ENCODE data around the gene CTAGE1.
"Not testable (repeated sequence)": the region's sequence is repeated elsewhere in the genome, so short reads cannot be mapped to it uniquely, and the experiment has no call there.

CTAGE1 gene

DNA sequence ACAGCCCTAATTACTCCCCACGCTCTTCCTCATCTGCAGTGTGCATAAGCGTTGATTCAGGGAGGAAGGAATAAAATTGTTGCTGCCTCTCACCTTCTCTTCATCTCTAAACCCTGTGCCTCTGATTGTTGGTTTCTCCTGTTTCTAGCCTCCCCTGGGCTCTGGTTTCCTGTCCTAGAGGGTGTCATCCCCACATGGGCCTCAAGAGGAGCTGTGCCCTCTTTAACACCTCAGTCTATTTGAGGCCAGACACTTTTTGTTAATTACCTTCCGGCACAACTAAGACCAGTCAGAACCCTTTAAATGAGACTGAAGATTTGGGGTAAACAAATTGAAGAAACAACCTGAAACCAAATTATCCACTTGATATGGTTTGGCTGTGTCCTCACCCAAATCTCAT lies 9.7 kb downstream of the CTAGE1 start:
- DNase-seq (ENCODE audit: low read depth, low spot score), result no peak
- ChIA-PET CTCF (no interaction called here), POLR2A (no interaction called here)
- no peak overlapping the region for H3K4me3 ChIP-seq (ENCODE audit: low read depth, low read length)
- TF ChIP-seq, protein P1, sequence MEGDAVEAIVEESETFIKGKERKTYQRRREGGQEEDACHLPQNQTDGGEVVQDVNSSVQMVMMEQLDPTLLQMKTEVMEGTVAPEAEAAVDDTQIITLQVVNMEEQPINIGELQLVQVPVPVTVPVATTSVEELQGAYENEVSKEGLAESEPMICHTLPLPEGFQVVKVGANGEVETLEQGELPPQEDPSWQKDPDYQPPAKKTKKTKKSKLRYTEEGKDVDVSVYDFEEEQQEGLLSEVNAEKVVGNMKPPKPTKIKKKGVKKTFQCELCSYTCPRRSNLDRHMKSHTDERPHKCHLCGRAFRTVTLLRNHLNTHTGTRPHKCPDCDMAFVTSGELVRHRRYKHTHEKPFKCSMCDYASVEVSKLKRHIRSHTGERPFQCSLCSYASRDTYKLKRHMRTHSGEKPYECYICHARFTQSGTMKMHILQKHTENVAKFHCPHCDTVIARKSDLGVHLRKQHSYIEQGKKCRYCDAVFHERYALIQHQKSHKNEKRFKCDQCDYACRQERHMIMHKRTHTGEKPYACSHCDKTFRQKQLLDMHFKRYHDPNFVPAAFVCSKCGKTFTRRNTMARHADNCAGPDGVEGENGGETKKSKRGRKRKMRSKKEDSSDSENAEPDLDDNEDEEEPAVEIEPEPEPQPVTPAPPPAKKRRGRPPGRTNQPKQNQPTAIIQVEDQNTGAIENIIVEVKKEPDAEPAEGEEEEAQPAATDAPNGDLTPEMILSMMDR (IDR thresholded peaks at IDR 0.05; ENCODE audit: insufficient read depth, low read length, missing control alignments), result no peak

DNA sequence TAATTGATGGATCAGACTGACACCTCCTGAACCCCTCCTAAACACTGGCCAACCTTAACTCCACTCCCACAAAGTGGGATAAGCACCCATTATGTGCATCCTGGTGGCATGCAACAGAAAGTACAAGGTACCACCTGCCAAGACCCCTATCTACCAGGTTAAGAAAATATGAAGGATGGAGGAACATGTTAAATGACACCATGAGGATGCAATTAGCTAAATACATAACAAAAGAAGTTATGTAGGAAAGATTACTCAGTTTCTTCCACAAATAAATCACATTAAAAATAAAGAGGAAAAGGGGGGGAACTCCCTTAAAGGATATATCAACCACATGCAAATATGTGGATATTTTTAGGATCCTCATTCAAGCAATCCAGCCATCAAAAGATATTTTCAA lies 12.6 kb downstream of the CTAGE1 start:
- TF ChIP-seq, protein P1 (IDR thresholded peaks at IDR 0.05; ENCODE audit: insufficient read depth, low read length, missing control alignments), result no peak
- POLR2A ChIA-PET, result no interaction called here
- CTCF ChIA-PET, result no interaction called here
- DNase-seq (ENCODE audit: low read depth, low spot score), result no peak
- no peak overlapping the region for H3K4me3 ChIP-seq (ENCODE audit: low read depth, low read length)

DNA sequence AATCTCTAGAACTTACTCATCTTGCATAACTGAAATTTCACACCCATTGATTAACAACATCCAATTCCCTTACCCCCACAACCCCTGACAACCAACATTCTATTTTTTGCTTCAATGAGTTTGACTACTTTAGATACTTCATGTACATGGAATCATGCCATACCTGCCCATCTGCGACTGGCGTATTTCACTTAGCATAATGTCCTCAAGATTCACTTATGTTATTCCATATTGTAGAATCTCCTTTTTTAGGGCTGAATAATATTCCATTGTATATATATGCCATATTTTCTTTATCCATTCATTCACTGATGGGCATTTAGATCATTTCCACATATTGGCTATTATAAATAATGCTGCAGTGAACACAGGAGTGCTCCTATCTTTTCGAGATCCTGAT lies 13.8 kb downstream of the CTAGE1 start:
- ChIA-PET POLR2A (no interaction called here), CTCF (no interaction called here)
- no peak overlapping the region for H3K4me3 ChIP-seq (ENCODE audit: low read depth, low read length)
- TF ChIP-seq, protein P1 (IDR thresholded peaks at IDR 0.05; ENCODE audit: insufficient read depth, low read length, missing control alignments), result no peak
- no peak for DNase-seq (ENCODE audit: low read depth, low spot score)

DNA sequence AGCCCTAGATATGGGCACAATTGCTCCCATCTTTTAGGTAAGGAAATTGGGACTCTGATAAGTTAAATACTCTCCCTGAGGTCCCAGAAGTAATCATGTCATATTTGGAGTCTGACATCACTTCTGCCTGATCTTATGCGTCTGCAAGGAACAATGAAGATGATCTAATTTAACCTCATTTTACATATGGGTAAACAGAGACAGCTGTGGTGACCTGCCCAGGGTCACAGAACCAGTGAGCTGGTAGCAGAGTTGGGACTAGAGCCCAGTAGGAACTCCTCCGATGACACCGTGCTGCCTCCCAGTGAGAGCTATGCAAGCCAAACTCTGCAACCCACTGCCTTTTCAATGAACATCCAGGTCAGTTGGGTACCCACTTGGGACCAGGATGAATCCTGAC lies 17.8 kb downstream of the CTAGE1 start:
- no peak overlapping the region for H3K4me3 ChIP-seq (ENCODE audit: low read depth, low read length)
- ChIA-PET POLR2A (no interaction called here), CTCF (interaction anchor here (0.6 to 0.9 kb wide), 2 partner anchors 102 to 163 kb away, joined by 3 to 4 read pairs; no protein-coding TSS in a partner anchor)
- TF ChIP-seq, protein P1 (IDR thresholded peaks at IDR 0.05; ENCODE audit: insufficient read depth, low read length, missing control alignments), result no peak
- no peak for DNase-seq (ENCODE audit: low read depth, low spot score)

DNA sequence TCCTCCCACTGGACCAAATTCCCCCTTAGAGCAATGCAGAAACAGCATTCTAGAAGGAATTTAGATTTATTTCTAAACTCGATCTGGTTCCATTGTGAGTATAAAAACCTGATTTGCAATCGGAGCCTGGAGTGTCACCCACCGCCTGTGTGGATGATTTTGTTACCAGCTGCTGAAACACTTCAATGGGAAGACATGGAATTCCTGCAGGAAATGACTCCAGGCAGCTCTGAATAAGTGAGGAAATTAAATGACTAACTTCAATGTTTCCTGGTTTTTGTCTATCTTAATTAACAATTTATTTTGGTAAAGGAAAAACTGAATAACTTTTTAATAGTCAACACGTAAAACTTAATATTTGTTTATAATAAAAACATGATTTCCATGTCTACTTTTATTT lies 19.3 kb downstream of the CTAGE1 start:
- TF ChIP-seq, protein P1 (IDR thresholded peaks at IDR 0.05; ENCODE audit: insufficient read depth, low read length, missing control alignments), result no peak
- CTCF ChIA-PET, result interaction anchor here (1.3 kb wide), 1 partner anchor 15 kb away, joined by 3 read pairs; no protein-coding TSS in a partner anchor
- POLR2A ChIA-PET, result no interaction called here
- no peak overlapping the region for H3K4me3 ChIP-seq (ENCODE audit: low read depth, low read length)
- DNase-seq (ENCODE audit: low read depth, low spot score), result no peak

DNA sequence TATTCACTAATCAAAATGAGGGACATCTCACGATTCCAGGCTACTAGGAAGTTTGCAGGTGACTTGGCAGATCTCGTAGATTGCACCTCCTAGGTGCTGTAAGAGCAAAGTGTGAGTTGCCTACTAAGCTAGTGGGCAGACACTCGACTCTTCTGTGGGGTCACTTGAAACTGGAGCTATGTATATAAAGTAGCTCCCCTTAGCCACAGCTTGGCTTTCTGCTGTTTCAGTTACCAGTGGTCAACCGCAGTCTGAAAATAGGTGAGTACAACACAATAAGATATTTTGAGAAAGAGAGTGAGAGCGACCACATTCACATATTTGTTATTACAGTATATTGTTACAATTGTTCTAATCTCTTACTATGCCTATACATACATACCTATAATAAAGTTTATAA lies 23.3 kb downstream of the CTAGE1 start:
- no peak for DNase-seq (ENCODE audit: low read depth, low spot score)
- ChIA-PET CTCF (interaction anchor here (0.6 kb wide), 1 partner anchor 141 kb away, joined by 3 read pairs; no protein-coding TSS in a partner anchor), POLR2A (no interaction called here)
- TF ChIP-seq, protein P1 (IDR thresholded peaks at IDR 0.05; ENCODE audit: insufficient read depth, low read length, missing control alignments), result no peak
- H3K4me3 ChIP-seq (ENCODE audit: low read depth, low read length), result no peak overlapping the region

DNA sequence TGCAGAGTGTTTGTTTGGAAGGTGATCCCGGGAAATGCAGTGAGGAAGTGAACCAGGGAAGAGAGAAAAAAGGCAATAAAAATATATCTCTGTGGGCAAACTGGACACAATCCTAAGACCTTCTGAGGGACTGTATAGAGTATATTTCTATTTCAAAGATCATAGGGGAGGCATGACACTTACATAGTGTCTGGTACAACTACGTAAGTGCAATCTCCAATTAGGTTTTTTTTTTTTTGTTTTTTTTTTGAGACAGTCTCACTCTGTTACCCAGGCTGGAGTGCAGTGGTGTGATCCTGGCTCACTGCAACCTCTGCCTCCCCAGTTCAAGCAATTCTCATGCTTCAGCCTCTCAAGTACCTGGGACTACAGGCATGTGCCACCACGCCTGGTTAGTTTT lies 24.6 kb downstream of the CTAGE1 start:
- CTCF ChIA-PET; POLR2A ChIA-PET; DNase-seq (ENCODE audit: low read depth, low spot score); H3K4me3 ChIP-seq (ENCODE audit: low read depth, low read length): not testable (repeated sequence)

Data from AG04449 (cell line).